HEK293 (cell line): ENCODE data around the gene FTH1.

ENCODE experiments used
- GFI1B ChIP-seq: fragments of 450-650 bp; formaldehyde crosslinking; IDR thresholded peaks from 2 replicates; pipeline ENCODE4 v1.5.1; 2016; ENCODE audit warnings: missing biosample characterization, missing genetic modification characterization
- KLF9 ChIP-seq: fragments of 450-650 bp; formaldehyde crosslinking; IDR thresholded peaks from 2 replicates; pipeline ENCODE4 v1.5.1; 2016; ENCODE audit warnings: missing biosample characterization, missing genetic modification characterization, low read depth
- OVOL3 ChIP-seq: fragments of 450-650 bp; formaldehyde crosslinking; IDR thresholded peaks from 2 replicates; pipeline ENCODE4 v1.5.1; 2016; ENCODE audit warnings: missing biosample characterization, missing genetic modification characterization
- SP2 ChIP-seq: fragments of 450-650 bp; formaldehyde crosslinking; IDR thresholded peaks from 2 replicates; pipeline ENCODE4 v1.5.1; 2016; ENCODE audit warnings: missing biosample characterization, missing genetic modification characterization
- ZBTB21 ChIP-seq: fragments of 450-650 bp; formaldehyde crosslinking; IDR thresholded peaks from 2 replicates; pipeline ENCODE4 v1.5.1; 2017; ENCODE audit warnings: missing biosample characterization, missing genetic modification characterization
- ZFHX2 ChIP-seq: fragments of 450-650 bp; formaldehyde crosslinking; conservative IDR thresholded peaks from 2 replicates; pipeline ENCODE4 v1.5.1; 2016; ENCODE audit warnings: missing biosample characterization, missing genetic modification characterization
- ZFP37 ChIP-seq: fragments of 450-650 bp; formaldehyde crosslinking; IDR thresholded peaks from 2 replicates; pipeline ENCODE4 v1.5.1; 2016; ENCODE audit warnings: missing biosample characterization, missing genetic modification characterization
- ZNF24 ChIP-seq: fragments of 450-650 bp; formaldehyde crosslinking; IDR thresholded peaks from 2 replicates; pipeline ENCODE4 v1.5.1; 2016; ENCODE audit warnings: missing biosample characterization, missing genetic modification characterization
- ZNF274 ChIP-seq, 2 experiments: fragments of 200-500 bp in 1 of 2; fragments of 450-650 bp in 1 of 2; sonication (Bioruptor generic) in 1 of 2; formaldehyde crosslinking in 1 of 2; IDR thresholded peaks; 2 replicates each; pipeline versions ENCODE4 v1.5.1 to v1.6.1; 2014 to 2016; ENCODE audit warnings: borderline replicate concordance in 1 of 2, inconsistent platforms in 1 of 2, low read length in 1 of 2, missing biosample characterization in 1 of 2, missing genetic modification characterization in 1 of 2
- ZNF311 ChIP-seq: fragments of 450-650 bp; formaldehyde crosslinking; IDR thresholded peaks from 2 replicates; pipeline ENCODE4 v1.5.1; 2017; ENCODE audit warnings: missing biosample characterization, missing genetic modification characterization, borderline replicate concordance
- ZNF341 ChIP-seq: fragments of 450-650 bp; formaldehyde crosslinking; IDR thresholded peaks from 2 replicates; pipeline ENCODE4; 2016; ENCODE audit warnings: low read depth, missing biosample characterization, missing genetic modification characterization
- ZNF514 ChIP-seq: fragments of 450-650 bp; formaldehyde crosslinking; IDR thresholded peaks from 2 replicates; pipeline ENCODE4 v1.5.1; 2016; ENCODE audit warnings: missing biosample characterization, missing genetic modification characterization
- ZNF521 ChIP-seq: fragments of 450-650 bp; formaldehyde crosslinking; IDR thresholded peaks from 2 replicates; pipeline ENCODE4 v1.5.1; 2017; ENCODE audit warnings: missing biosample characterization, mild to moderate bottlenecking, missing genetic modification characterization
- ZNF626 ChIP-seq: fragments of 450-650 bp; sonication (Bioruptor Pico); formaldehyde crosslinking; IDR thresholded peaks from 2 replicates; pipeline ENCODE4 v1.5.1; 2018; ENCODE audit warnings: missing biosample characterization, missing genetic modification characterization, inconsistent platforms
- ZNF629 ChIP-seq: fragments of 450-650 bp; formaldehyde crosslinking; IDR thresholded peaks from 2 replicates; pipeline ENCODE4 v1.5.1; 2017; ENCODE audit warnings: missing biosample characterization, missing genetic modification characterization
- ZNF654 ChIP-seq: fragments of 450-650 bp; formaldehyde crosslinking; IDR thresholded peaks from 2 replicates; pipeline ENCODE4 v1.5.1; 2016; ENCODE audit warnings: low read depth, missing biosample characterization, missing genetic modification characterization
- ZNF701 ChIP-seq: fragments of 450-650 bp; formaldehyde crosslinking; IDR thresholded peaks from 2 replicates; pipeline ENCODE4 v1.5.1; 2016; ENCODE audit warnings: missing biosample characterization, missing genetic modification characterization
- ZNF777 ChIP-seq: fragments of 450-650 bp; formaldehyde crosslinking; IDR thresholded peaks from 2 replicates; pipeline ENCODE4 v1.5.1; 2017; ENCODE audit warnings: missing biosample characterization, missing genetic modification characterization, borderline replicate concordance
- ZNF791 ChIP-seq: fragments of 450-650 bp; formaldehyde crosslinking; IDR thresholded peaks from 2 replicates; pipeline ENCODE4 v1.5.1; 2016; ENCODE audit warnings: missing biosample characterization, missing genetic modification characterization
- ZXDB ChIP-seq: fragments of 450-650 bp; formaldehyde crosslinking; IDR thresholded peaks from 2 replicates; pipeline ENCODE4 v1.5.1; 2016; ENCODE audit warnings: missing biosample characterization, missing genetic modification characterization
- TF ChIP-seq, protein P1 (sequence below): fragments of 450-650 bp; formaldehyde crosslinking; IDR thresholded peaks from 2 replicates; pipeline ENCODE4 v1.5.1; 2016; ENCODE audit warnings: missing biosample characterization, missing genetic modification characterization
- TF ChIP-seq, protein P2 (sequence below): fragments of 450-650 bp; formaldehyde crosslinking; IDR thresholded peaks from 2 replicates; pipeline ENCODE4 v1.5.1; 2016; ENCODE audit warnings: missing biosample characterization, missing genetic modification characterization
- TF ChIP-seq, protein P3 (sequence below): fragments of 450-650 bp; formaldehyde crosslinking; IDR thresholded peaks from 2 replicates; pipeline ENCODE4 v1.5.1; 2016; ENCODE audit warnings: missing biosample characterization, missing genetic modification characterization
- TF ChIP-seq, protein P4 (sequence below): fragments of 450-650 bp; formaldehyde crosslinking; IDR thresholded peaks from 2 replicates; pipeline ENCODE4 v1.5.1; 2016; ENCODE audit warnings: missing biosample characterization, missing genetic modification characterization
- TF ChIP-seq, protein P5 (sequence below): fragments of 450-650 bp; formaldehyde crosslinking; IDR thresholded peaks from 2 replicates; pipeline ENCODE4 v1.5.1; 2017; ENCODE audit warnings: missing biosample characterization, missing genetic modification characterization
- TF ChIP-seq, protein P6 (sequence below): fragments of 450-650 bp; formaldehyde crosslinking; IDR thresholded peaks from 2 replicates; pipeline ENCODE4 v1.5.1; 2016; ENCODE audit warnings: missing biosample characterization, missing genetic modification characterization

Gene FTH1

DNA sequence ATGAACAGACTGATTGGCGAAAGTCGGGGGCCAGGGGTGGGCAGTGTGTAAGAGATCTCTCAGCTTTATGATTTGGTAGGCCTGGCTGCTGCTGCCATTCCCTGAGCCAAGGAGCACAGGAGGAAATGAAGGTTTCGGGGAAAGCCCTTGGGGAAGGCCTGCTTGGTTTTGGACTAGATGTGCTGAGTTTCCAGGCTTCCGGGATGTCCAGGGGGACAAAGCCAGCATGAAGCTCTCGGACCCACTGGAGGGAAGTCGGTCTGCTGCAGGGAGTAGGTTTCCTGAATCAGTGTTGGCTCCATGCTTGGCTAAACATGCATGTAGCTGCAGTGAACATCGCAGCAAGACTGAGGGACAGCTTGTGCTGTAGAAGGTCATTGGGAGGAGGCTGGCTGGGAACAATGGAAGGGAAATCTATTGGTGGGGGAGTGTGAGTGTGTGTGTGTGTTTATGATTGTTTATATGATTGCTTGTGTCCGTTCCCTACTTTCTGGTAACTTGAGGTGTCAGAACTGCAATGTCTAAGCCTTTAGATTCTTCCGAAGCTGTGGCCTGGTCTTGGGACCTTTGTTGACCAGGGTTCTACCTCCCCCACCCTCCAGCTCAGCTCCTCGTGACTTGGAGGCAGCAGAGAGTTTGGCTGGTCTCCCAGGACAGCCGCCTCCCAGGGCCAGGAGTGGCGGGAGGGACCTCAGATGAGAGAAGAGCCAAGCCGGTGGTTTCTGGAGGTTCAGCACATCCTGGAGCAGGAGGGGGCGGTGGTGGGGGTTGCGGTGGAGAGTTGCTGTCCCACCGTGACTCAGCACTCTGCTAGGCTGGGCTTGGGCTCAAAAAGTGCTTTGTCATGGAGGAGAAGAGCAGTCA lies 4.0 kb upstream of the FTH1 start (continued):
- TF ChIP-seq ZFHX2 (tag by site-specific recombination) (peak; percentile 65), ZNF274 (IDR thresholded peaks at IDR 0.05; ENCODE audit: low read length) (no peak), ZNF274 (tag by site-specific recombination; IDR thresholded peaks at IDR 0.05; ENCODE audit: borderline replicate concordance) (no peak), KLF9 (0 out of 2 replicates have a peak, but pooled peaks have one; percentile 39), ZNF701 (no peak), GFI1B (tag by site-specific recombination) (no peak), OVOL3 (tag by site-specific recombination) (no peak), ZNF791 (tag by site-specific recombination) (no peak), ZNF629 (tag by site-specific recombination) (peak; percentile 48; the same call in 1 of the 2 replicates), SP2 (tag by site-specific recombination) (peak; percentile 31; the same call in 1 of the 2 replicates), ZNF311 (tag by site-specific recombination) (no peak), ZXDB (tag by site-specific recombination) (0 out of 2 replicates have a peak, but pooled peaks have one; percentile 30), ZNF777 (tag by site-specific recombination) (no peak), ZNF626 (tag by site-specific recombination) (no peak), ZNF514 (tag by site-specific recombination) (no peak), ZNF24 (tag by site-specific recombination) (peak; percentile 51; the same call in 1 of the 2 replicates), ZBTB21 (tag by site-specific recombination) (no peak), ZNF654 (tag by site-specific recombination) (no peak), ZNF341 (tag by site-specific recombination) (peak; percentile 98), ZFP37 (tag by site-specific recombination) (0 out of 2 replicates have a peak, but pooled peaks have one; percentile 38), ZNF521 (no peak)
- TF ChIP-seq, protein P1, sequence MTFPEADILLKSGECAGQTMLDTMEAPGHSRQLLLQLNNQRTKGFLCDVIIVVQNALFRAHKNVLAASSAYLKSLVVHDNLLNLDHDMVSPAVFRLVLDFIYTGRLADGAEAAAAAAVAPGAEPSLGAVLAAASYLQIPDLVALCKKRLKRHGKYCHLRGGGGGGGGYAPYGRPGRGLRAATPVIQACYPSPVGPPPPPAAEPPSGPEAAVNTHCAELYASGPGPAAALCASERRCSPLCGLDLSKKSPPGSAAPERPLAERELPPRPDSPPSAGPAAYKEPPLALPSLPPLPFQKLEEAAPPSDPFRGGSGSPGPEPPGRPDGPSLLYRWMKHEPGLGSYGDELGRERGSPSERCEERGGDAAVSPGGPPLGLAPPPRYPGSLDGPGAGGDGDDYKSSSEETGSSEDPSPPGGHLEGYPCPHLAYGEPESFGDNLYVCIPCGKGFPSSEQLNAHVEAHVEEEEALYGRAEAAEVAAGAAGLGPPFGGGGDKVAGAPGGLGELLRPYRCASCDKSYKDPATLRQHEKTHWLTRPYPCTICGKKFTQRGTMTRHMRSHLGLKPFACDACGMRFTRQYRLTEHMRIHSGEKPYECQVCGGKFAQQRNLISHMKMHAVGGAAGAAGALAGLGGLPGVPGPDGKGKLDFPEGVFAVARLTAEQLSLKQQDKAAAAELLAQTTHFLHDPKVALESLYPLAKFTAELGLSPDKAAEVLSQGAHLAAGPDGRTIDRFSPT (tag by site-specific recombination): peak; percentile 47; the same call in 1 of the 2 replicates
- TF ChIP-seq, protein P2, sequence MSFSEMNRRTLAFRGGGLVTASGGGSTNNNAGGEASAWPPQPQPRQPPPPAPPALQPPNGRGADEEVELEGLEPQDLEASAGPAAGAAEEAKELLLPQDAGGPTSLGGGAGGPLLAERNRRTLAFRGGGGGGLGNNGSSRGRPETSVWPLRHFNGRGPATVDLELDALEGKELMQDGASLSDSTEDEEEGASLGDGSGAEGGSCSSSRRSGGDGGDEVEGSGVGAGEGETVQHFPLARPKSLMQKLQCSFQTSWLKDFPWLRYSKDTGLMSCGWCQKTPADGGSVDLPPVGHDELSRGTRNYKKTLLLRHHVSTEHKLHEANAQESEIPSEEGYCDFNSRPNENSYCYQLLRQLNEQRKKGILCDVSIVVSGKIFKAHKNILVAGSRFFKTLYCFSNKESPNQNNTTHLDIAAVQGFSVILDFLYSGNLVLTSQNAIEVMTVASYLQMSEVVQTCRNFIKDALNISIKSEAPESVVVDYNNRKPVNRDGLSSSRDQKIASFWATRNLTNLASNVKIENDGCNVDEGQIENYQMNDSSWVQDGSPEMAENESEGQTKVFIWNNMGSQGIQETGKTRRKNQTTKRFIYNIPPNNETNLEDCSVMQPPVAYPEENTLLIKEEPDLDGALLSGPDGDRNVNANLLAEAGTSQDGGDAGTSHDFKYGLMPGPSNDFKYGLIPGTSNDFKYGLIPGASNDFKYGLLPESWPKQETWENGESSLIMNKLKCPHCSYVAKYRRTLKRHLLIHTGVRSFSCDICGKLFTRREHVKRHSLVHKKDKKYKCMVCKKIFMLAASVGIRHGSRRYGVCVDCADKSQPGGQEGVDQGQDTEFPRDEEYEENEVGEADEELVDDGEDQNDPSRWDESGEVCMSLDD (tag by site-specific recombination): no peak
- TF ChIP-seq, protein P3, sequence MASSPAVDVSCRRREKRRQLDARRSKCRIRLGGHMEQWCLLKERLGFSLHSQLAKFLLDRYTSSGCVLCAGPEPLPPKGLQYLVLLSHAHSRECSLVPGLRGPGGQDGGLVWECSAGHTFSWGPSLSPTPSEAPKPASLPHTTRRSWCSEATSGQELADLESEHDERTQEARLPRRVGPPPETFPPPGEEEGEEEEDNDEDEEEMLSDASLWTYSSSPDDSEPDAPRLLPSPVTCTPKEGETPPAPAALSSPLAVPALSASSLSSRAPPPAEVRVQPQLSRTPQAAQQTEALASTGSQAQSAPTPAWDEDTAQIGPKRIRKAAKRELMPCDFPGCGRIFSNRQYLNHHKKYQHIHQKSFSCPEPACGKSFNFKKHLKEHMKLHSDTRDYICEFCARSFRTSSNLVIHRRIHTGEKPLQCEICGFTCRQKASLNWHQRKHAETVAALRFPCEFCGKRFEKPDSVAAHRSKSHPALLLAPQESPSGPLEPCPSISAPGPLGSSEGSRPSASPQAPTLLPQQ (tag by site-specific recombination): peak; percentile 44; the same call in 1 of the 2 replicates
- TF ChIP-seq, protein P4, sequence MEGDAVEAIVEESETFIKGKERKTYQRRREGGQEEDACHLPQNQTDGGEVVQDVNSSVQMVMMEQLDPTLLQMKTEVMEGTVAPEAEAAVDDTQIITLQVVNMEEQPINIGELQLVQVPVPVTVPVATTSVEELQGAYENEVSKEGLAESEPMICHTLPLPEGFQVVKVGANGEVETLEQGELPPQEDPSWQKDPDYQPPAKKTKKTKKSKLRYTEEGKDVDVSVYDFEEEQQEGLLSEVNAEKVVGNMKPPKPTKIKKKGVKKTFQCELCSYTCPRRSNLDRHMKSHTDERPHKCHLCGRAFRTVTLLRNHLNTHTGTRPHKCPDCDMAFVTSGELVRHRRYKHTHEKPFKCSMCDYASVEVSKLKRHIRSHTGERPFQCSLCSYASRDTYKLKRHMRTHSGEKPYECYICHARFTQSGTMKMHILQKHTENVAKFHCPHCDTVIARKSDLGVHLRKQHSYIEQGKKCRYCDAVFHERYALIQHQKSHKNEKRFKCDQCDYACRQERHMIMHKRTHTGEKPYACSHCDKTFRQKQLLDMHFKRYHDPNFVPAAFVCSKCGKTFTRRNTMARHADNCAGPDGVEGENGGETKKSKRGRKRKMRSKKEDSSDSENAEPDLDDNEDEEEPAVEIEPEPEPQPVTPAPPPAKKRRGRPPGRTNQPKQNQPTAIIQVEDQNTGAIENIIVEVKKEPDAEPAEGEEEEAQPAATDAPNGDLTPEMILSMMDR (tag by site-specific recombination): peak; percentile 15; the same call in 1 of the 2 replicates
- TF ChIP-seq, protein P5, sequence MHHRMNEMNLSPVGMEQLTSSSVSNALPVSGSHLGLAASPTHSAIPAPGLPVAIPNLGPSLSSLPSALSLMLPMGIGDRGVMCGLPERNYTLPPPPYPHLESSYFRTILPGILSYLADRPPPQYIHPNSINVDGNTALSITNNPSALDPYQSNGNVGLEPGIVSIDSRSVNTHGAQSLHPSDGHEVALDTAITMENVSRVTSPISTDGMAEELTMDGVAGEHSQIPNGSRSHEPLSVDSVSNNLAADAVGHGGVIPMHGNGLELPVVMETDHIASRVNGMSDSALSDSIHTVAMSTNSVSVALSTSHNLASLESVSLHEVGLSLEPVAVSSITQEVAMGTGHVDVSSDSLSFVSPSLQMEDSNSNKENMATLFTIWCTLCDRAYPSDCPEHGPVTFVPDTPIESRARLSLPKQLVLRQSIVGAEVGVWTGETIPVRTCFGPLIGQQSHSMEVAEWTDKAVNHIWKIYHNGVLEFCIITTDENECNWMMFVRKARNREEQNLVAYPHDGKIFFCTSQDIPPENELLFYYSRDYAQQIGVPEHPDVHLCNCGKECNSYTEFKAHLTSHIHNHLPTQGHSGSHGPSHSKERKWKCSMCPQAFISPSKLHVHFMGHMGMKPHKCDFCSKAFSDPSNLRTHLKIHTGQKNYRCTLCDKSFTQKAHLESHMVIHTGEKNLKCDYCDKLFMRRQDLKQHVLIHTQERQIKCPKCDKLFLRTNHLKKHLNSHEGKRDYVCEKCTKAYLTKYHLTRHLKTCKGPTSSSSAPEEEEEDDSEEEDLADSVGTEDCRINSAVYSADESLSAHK (tag by site-specific recombination): peak; percentile 58; the same call in 1 of the 2 replicates
- TF ChIP-seq, protein P6, sequence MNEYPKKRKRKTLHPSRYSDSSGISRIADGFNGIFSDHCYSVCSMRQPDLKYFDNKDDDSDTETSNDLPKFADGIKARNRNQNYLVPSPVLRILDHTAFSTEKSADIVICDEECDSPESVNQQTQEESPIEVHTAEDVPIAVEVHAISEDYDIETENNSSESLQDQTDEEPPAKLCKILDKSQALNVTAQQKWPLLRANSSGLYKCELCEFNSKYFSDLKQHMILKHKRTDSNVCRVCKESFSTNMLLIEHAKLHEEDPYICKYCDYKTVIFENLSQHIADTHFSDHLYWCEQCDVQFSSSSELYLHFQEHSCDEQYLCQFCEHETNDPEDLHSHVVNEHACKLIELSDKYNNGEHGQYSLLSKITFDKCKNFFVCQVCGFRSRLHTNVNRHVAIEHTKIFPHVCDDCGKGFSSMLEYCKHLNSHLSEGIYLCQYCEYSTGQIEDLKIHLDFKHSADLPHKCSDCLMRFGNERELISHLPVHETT (tag by site-specific recombination): peak; percentile 19; the same call in 1 of the 2 replicates
